SK-N-MC (cell line): ENCODE results near the gene GLTP.

ENCODE experiments used
- EZH2 ChIP-seq: fragments of 200-600 bp; sonication (generic); IDR thresholded peaks from one replicate; pipeline ENCODE4 v1.6.1; 2017; ENCODE audit warnings: antibody characterized with exemption
- FOXP2 ChIP-seq: optimal IDR thresholded peaks from 2 replicates; pipeline ENCODE3; 2011; ENCODE audit warnings: mild to moderate bottlenecking, moderate library complexity; ENCODE audit not compliant: insufficient read depth; ENCODE audit errors: extremely low read length, control extremely low read depth
- POLR2AphosphoS5 ChIP-seq: IDR thresholded peaks from 2 replicates; pipeline ENCODE4 v1.6.1; 2012; ENCODE audit warnings: mild to moderate bottlenecking, low read depth, low read length, borderline replicate concordance

DNA sequence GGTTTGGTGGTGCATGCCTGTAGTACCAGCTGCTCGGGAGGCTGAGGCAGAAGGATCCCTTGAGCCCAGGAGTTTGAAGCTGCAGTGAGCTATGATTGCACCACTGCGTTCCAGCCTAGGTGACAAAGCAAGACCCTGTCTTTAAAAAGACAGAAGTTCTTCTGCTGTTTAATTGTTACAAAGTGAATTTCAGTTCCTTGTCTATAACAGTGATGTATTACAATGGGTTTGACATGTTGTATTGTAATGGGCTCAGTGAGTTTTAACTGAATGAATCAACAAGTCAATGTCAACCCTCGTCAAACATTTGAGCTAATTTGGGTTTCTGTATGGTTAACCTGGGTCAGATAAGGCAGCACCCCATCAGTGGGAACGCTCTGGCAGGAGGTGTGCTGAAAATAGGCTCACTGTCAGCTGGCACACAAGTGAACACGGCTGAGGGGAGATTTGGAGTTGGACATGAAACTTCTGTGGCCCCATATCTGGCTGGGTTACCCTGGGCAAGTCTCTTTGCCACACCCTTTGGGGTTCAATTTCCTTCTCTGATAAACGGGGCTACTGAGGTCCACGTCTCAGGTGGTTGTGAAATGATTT, 33.1 kb downstream of the GLTP start:
- no peak for TF ChIP-seq POLR2AphosphoS5
- TF ChIP-seq EZH2, result no peak
- TF ChIP-seq FOXP2, result no peak
